K562 (cell line): Measurements from ENCODE around the gene OR2B2. TPM values are rescaled to one million over a fixed set of nuclear protein-coding genes. Genes with fewer than 3 reads are reported as not detected.
A peak's percentile ranks its signal among the peaks of the same experiment; 100 is the strongest.

Experiments
- EP400 ChIP-seq: fragments of 450-650 bp; IDR thresholded peaks from 2 replicates; pipeline ENCODE4 v1.6.1; 2017; ENCODE audit warnings: antibody characterized with exemption, mild to moderate bottlenecking, moderate library complexity
- JUNB ChIP-seq: fragments of 450-650 bp; formaldehyde crosslinking; conservative IDR thresholded peaks from 2 replicates; pipeline ENCODE4 v1.4.0; 2020; ENCODE audit warnings: mild to moderate bottlenecking
- MAFK ChIP-seq: IDR thresholded peaks from 2 replicates; pipeline ENCODE4 v1.6.1; 2011; ENCODE audit warnings: low read length, improper control_type of control experiment
- SREBF2 ChIP-seq: sonication (generic); formaldehyde crosslinking; IDR thresholded peaks from 2 replicates; pipeline ENCODE4 v1.4.0; 2020; ENCODE audit warnings: mild to moderate bottlenecking, missing genetic modification reagents
- TARDBP ChIP-seq: fragments of 450-650 bp; IDR thresholded peaks from 2 replicates; pipeline ENCODE4 v1.6.1; 2016
- TEAD2 ChIP-seq: fragments of 450-650 bp; IDR thresholded peaks from 2 replicates; pipeline ENCODE4 v1.6.1; 2016; ENCODE audit warnings: missing genetic modification characterization, control low read depth, missing compliant biosample characterization
- polyA plus RNA-seq, 8 experiments: library from polyadenylated mRNA; depleted of rRNA in 4 of 8; stranded (reverse) in 5 of 8; unstranded in 3 of 8; fragments of >200 nt; fragmentation: Nextera tagmentation in 2 of 8; fragmentation: Illumina TruSeq in 1 of 8; extraction: Ambion mirVana in 2 of 8; extraction: Trizol in 1 of 8; gene quantifications; 2 replicates each; pipeline versions ENCODE4 v1.2.1 to v1.2.3, GENCODE V29; 2011 to 2014; ENCODE audit warnings: inconsistent platforms in 1 of 8, missing spikeins in 1 of 8
- total RNA-seq, 7 experiments: library from RNA; depleted of rRNA in 6 of 7; stranded (reverse); fragments of >200 nt in 6 of 7; fragmentation: Illumina TruSeq in 2 of 7; extraction: Trizol in 2 of 7; gene quantifications; 2 replicates each; pipeline versions ENCODE4 v1.2.1 to v1.2.3, GENCODE V29; 2011 to 2021; ENCODE audit warnings: low replicate concordance in 1 of 7
- TF ChIP-seq, protein P1 (sequence below): sonication (generic); formaldehyde crosslinking; IDR thresholded peaks from 2 replicates; pipeline ENCODE4 v1.8.1; 2023; ENCODE audit warnings: mild to moderate bottlenecking, missing genetic modification reagents
- TF ChIP-seq, protein P2 (sequence below): sonication (generic); formaldehyde crosslinking; IDR thresholded peaks from 2 replicates; pipeline ENCODE4 v1.8.0; 2023; ENCODE audit warnings: mild to moderate bottlenecking, missing genetic modification reagents
- TF ChIP-seq, protein P3 (sequence below): fragments of 450-650 bp; conservative IDR thresholded peaks from 2 replicates; pipeline ENCODE4 v1.6.1; 2016; ENCODE audit warnings: missing genetic modification characterization, low read depth, mild to moderate bottlenecking, missing compliant biosample characterization, moderate library complexity
- TF ChIP-seq, protein P4 (sequence below): sonication (generic); formaldehyde crosslinking; IDR thresholded peaks from 2 replicates; pipeline ENCODE4 v1.8.0; 2022; ENCODE audit warnings: mild to moderate bottlenecking, missing genetic modification reagents

OR2B2 gene
- total and polyA plus RNA-seq, 9 of the 15 experiments (the other 6 are each of a cell fraction or from before 2014, with no cell fraction given): 0.24 TPM; not detected in 8

DNA sequence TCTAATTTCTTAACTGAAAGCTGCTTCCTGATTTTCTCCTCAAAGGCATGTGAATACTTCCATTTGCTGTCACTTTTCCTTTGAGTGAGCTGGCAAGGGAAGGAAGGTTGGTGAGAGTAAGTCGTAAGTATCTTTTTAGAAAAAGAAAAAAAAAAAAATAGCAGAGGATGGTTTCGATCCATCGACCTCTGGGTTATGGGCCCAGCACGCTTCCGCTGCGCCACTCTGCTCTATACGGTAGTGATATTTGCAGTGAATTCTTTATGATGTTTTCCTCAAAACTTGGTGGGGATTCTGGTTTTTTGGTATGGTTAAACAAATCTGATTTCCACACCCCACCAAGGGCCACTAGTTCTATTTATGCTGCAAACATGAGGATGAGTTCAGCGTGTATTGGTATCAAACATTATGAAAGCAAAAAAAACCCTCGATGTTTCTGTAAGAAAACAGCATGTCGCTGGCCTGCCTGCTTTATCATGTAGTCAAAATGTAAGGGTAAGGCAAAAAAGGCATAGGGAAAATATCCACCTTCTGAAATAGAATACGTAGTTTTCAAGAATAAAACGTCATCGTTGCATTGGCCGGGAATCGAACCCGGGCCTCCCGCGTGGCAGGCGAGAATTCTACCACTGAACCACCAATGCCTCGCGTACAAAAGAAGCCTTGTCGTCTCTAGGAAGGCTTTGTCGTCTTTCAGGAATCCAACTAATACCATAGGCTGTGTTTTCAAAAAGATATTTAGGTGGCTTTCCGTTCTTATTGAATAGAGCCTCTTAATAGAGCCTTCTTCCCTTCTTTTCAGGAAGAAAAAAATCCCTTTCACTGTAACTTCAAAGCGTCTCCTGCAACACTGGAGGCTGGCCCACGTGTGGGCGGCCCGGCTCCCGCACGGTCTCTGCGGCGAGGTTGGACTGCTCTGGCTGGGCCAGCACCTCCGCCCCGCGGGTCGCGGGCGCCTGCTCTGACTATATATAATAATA is 9.6 kb downstream of the OR2B2 start (continued):
- TF ChIP-seq, protein P1, sequence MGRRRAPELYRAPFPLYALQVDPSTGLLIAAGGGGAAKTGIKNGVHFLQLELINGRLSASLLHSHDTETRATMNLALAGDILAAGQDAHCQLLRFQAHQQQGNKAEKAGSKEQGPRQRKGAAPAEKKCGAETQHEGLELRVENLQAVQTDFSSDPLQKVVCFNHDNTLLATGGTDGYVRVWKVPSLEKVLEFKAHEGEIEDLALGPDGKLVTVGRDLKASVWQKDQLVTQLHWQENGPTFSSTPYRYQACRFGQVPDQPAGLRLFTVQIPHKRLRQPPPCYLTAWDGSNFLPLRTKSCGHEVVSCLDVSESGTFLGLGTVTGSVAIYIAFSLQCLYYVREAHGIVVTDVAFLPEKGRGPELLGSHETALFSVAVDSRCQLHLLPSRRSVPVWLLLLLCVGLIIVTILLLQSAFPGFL (CRISPR knock-in tag): no peak
- TF ChIP-seq, protein P2, sequence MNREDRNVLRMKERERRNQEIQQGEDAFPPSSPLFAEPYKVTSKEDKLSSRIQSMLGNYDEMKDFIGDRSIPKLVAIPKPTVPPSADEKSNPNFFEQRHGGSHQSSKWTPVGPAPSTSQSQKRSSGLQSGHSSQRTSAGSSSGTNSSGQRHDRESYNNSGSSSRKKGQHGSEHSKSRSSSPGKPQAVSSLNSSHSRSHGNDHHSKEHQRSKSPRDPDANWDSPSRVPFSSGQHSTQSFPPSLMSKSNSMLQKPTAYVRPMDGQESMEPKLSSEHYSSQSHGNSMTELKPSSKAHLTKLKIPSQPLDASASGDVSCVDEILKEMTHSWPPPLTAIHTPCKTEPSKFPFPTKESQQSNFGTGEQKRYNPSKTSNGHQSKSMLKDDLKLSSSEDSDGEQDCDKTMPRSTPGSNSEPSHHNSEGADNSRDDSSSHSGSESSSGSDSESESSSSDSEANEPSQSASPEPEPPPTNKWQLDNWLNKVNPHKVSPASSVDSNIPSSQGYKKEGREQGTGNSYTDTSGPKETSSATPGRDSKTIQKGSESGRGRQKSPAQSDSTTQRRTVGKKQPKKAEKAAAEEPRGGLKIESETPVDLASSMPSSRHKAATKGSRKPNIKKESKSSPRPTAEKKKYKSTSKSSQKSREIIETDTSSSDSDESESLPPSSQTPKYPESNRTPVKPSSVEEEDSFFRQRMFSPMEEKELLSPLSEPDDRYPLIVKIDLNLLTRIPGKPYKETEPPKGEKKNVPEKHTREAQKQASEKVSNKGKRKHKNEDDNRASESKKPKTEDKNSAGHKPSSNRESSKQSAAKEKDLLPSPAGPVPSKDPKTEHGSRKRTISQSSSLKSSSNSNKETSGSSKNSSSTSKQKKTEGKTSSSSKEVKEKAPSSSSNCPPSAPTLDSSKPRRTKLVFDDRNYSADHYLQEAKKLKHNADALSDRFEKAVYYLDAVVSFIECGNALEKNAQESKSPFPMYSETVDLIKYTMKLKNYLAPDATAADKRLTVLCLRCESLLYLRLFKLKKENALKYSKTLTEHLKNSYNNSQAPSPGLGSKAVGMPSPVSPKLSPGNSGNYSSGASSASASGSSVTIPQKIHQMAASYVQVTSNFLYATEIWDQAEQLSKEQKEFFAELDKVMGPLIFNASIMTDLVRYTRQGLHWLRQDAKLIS (CRISPR knock-in tag): no peak; the same call in none of the 2 replicates
- TF ChIP-seq JUNB (0 out of 2 replicates have a peak, but pooled peaks have one; percentile 42), EP400 (peak; percentile 77), TEAD2 (tag) (no peak), MAFK (0 out of 2 replicates have a peak, but pooled peaks have one; percentile 39), SREBF2 (CRISPR knock-in tag) (peak; percentile 30; the same call in 1 of the 2 replicates), TARDBP (peak; percentile 89)
- TF ChIP-seq, protein P3, sequence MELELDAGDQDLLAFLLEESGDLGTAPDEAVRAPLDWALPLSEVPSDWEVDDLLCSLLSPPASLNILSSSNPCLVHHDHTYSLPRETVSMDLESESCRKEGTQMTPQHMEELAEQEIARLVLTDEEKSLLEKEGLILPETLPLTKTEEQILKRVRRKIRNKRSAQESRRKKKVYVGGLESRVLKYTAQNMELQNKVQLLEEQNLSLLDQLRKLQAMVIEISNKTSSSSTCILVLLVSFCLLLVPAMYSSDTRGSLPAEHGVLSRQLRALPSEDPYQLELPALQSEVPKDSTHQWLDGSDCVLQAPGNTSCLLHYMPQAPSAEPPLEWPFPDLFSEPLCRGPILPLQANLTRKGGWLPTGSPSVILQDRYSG (tag): no peak
- TF ChIP-seq, protein P4, sequence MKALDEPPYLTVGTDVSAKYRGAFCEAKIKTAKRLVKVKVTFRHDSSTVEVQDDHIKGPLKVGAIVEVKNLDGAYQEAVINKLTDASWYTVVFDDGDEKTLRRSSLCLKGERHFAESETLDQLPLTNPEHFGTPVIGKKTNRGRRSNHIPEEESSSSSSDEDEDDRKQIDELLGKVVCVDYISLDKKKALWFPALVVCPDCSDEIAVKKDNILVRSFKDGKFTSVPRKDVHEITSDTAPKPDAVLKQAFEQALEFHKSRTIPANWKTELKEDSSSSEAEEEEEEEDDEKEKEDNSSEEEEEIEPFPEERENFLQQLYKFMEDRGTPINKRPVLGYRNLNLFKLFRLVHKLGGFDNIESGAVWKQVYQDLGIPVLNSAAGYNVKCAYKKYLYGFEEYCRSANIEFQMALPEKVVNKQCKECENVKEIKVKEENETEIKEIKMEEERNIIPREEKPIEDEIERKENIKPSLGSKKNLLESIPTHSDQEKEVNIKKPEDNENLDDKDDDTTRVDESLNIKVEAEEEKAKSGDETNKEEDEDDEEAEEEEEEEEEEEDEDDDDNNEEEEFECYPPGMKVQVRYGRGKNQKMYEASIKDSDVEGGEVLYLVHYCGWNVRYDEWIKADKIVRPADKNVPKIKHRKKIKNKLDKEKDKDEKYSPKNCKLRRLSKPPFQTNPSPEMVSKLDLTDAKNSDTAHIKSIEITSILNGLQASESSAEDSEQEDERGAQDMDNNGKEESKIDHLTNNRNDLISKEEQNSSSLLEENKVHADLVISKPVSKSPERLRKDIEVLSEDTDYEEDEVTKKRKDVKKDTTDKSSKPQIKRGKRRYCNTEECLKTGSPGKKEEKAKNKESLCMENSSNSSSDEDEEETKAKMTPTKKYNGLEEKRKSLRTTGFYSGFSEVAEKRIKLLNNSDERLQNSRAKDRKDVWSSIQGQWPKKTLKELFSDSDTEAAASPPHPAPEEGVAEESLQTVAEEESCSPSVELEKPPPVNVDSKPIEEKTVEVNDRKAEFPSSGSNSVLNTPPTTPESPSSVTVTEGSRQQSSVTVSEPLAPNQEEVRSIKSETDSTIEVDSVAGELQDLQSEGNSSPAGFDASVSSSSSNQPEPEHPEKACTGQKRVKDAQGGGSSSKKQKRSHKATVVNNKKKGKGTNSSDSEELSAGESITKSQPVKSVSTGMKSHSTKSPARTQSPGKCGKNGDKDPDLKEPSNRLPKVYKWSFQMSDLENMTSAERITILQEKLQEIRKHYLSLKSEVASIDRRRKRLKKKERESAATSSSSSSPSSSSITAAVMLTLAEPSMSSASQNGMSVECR: peak; percentile 69
